B cell (primary cell): ENCODE data around the gene DHH. TPM values are rescaled to one million over a fixed set of nuclear protein-coding genes. Genes with fewer than 3 reads are reported as not detected.

Experiments used
- ATAC-seq: fragments of 200-7000 bp; cut with Tn5 transposase; one replicate; pipeline ENCODE4 v1.10.0; 2021; ENCODE audit warnings: low read depth, mild to moderate bottlenecking, moderate number of reproducible peaks, moderate library complexity
- CTCF ChIA-PET: fragments of 350-600 bp; sonication (Branson Sonifier 250); formaldehyde crosslinking; loops from one replicate; lab custom pipeline; 2021; ENCODE audit warnings: antibody characterized with exemption, inconsistent platforms; lab: Charles Lee
- POLR2A ChIA-PET: fragments of 350-600 bp; sonication (Branson Sonifier 250); formaldehyde crosslinking; loops from one replicate; lab custom pipeline; 2021; ENCODE audit warnings: antibody characterized with exemption; lab: Charles Lee
- DNase-seq: peaks from one replicate; pipeline ENCODE4 v3.0.0; 2013
- H2AFZ ChIP-seq: 2 replicates; pipeline ENCODE4 v1.6.1; 2012; ENCODE audit warnings: mild to moderate bottlenecking, low read depth, low read length; ENCODE audit not compliant: insufficient read depth, poor library complexity, severe bottlenecking
- H3K27ac ChIP-seq, 2 donors: 1 replicate in 1 of 2; 2 replicates in 1 of 2; pipeline ENCODE4 v1.5.1; 2012 to 2013; ENCODE audit warnings: low read length in 2 of 2, mild to moderate bottlenecking in 2 of 2, moderate library complexity in 1 of 2
- H3K27me3 ChIP-seq, 4 experiments: fragments of 200-600 bp in 1 of 4; sonication (generic) in 1 of 4; replicated peaks in 1 of 4; 1 replicate in 2 of 4; 2 replicates in 2 of 4; pipeline versions ENCODE4 v1.6.1 to v1.7.0; 2013 to 2016; ENCODE audit warnings: low read length in 3 of 4, mild to moderate bottlenecking in 2 of 4, mixed read lengths in 1 of 4, moderate library complexity in 1 of 4; ENCODE audit not compliant: insufficient read depth in 4 of 4, control insufficient read depth in 3 of 4; ENCODE audit errors: control extremely low read depth in 1 of 4
- H3K36me3 ChIP-seq, 2 experiments: replicated peaks in 1 of 2; 1 replicate in 1 of 2; 2 replicates in 1 of 2; pipeline versions ENCODE4 v1.6.1 to v1.7.1; 2013; ENCODE audit warnings: low read length in 1 of 2; ENCODE audit not compliant: insufficient read depth in 2 of 2, control insufficient read depth in 1 of 2; ENCODE audit errors: control extremely low read depth in 1 of 2, extremely low read depth in 1 of 2
- H3K4me1 ChIP-seq, 2 donors: fragments of 200-600 bp in 1 of 2; sonication (generic) in 1 of 2; 1 replicate in 1 of 2; 2 replicates in 1 of 2; pipeline versions ENCODE4 v1.5.1 to v1.6.1; 2013 to 2017; ENCODE audit warnings: low read length in 2 of 2; ENCODE audit not compliant: control insufficient read depth in 2 of 2, insufficient read depth in 2 of 2
- H3K4me2 ChIP-seq: replicated peaks from 2 replicates; pipeline ENCODE3; 2012; ENCODE audit warnings: mild to moderate bottlenecking, low read depth, low read length; ENCODE audit not compliant: poor library complexity, severe bottlenecking
- H3K4me3 ChIP-seq, 5 experiments: fragments of 200-600 bp in 1 of 5; sonication (generic) in 1 of 5; 1 replicate in 3 of 5; 2 replicates in 2 of 5; pipeline versions ENCODE4 v1.5.1 to v1.7.0; 2011 to 2016; ENCODE audit warnings: low read length in 4 of 5, mild to moderate bottlenecking in 4 of 5, low read depth in 2 of 5, control low read depth in 1 of 5, moderate library complexity in 1 of 5; ENCODE audit not compliant: insufficient read depth in 1 of 5; ENCODE audit errors: control extremely low read depth in 1 of 5, extremely low read depth in 1 of 5
- H3K79me2 ChIP-seq: fragments of 200-600 bp; sonication (generic); one replicate; pipeline ENCODE4 v1.6.0; 2016; ENCODE audit warnings: low read length; ENCODE audit not compliant: control insufficient read depth, insufficient read depth
- H3K9ac ChIP-seq: fragments of 200-600 bp; sonication (generic); 2 replicates; pipeline ENCODE4 v1.6.1; 2017; ENCODE audit warnings: mild to moderate bottlenecking, low read length, moderate library complexity
- H3K9me3 ChIP-seq, 3 donors: one replicate each; pipeline versions ENCODE4 v1.6.1 to v1.7.1; 2013; ENCODE audit warnings: low read length in 2 of 3; ENCODE audit not compliant: control insufficient read depth in 2 of 3, insufficient read depth in 1 of 3; ENCODE audit errors: control extremely low read depth in 1 of 3
- H4K20me1 ChIP-seq: 2 replicates; pipeline ENCODE4 v1.6.0; 2012; ENCODE audit warnings: mild to moderate bottlenecking, low read length; ENCODE audit not compliant: insufficient read depth, control insufficient read depth, poor library complexity, severe bottlenecking
- H3K27ac Mint-ChIP-seq: one replicate; pipeline ENCODE4 v1.8.0; 2021; ENCODE audit warnings: mixed read lengths
- H3K27me3 Mint-ChIP-seq: one replicate; pipeline ENCODE4 v1.8.0; 2021; ENCODE audit warnings: mixed read lengths
- H3K4me1 Mint-ChIP-seq: one replicate; pipeline ENCODE4 v1.8.0; 2021; ENCODE audit warnings: mixed read lengths
- H3K4me3 Mint-ChIP-seq: one replicate; pipeline ENCODE4 v1.8.0; 2021; ENCODE audit warnings: mixed read lengths
- H3K9me3 Mint-ChIP-seq: one replicate; pipeline ENCODE4 v1.8.0; 2022; ENCODE audit warnings: mixed read lengths; ENCODE audit not compliant: insufficient read depth
- CTCF ChIP-seq: fragments of 200-600 bp; IDR thresholded peaks from one replicate; pipeline ENCODE4 v1.8.0; 2022; ENCODE audit warnings: antibody characterized with exemption, mild to moderate bottlenecking
- EZH2 ChIP-seq: IDR thresholded peaks from 2 replicates; pipeline ENCODE4 v1.6.1; 2012; ENCODE audit warnings: borderline replicate concordance, low read depth, mild to moderate bottlenecking, moderate library complexity, low read length; ENCODE audit not compliant: insufficient read depth, poor library complexity, severe bottlenecking
- WGBS: methylation state at CpG from one replicate; pipeline ENCODE4 v1.1.5; 2013; ENCODE audit warnings: missing lambda C conversion rate; ENCODE audit not compliant: insufficient coverage; 5-methylcytosine and 5-hydroxymethylcytosine counted together
- intact Hi-C: fragments of 100-400 bp; cut with micrococcal nuclease; formaldehyde crosslinking; loops from one replicate; pipeline ENCODE4 v1.10.0; 2022
- polyA plus RNA-seq: library from polyadenylated mRNA; depleted of rRNA; stranded (reverse); fragments of >200 nt; gene quantifications from 2 replicates; pipeline ENCODE4 v1.2.3, GENCODE V29; 2012
- total RNA-seq, 2 donors: library from RNA; stranded (reverse); fragments of 120-200 nt in 1 of 2; gene quantifications; 1 replicate in 1 of 2; 2 replicates in 1 of 2; pipeline versions ENCODE4 v1.2.3 to v1.2.4, GENCODE V29; 2013 to 2022

DHH gene
- total and polyA plus RNA-seq, 2 donors (not counting 1 experiment from before 2014, with no cell fraction given) = 0.07 to 0.81 TPM

- Mint-ChIP-seq H3K27me3 (no peaks in the 10 kb centered on the region), H3K9me3 (no peaks in the 10 kb centered on the region), H3K4me3 (peak overlapping the region; percentile 92), H3K27ac (peak overlapping the region; percentile 60), H3K4me1 (peaks cover 53% of the 10 kb centered on the region)
- Histone ChIP-seq H3K4me3 (peak overlapping the region in 4 of 5 experiments; percentile 3 to 60 (median 13)), H3K4me1 (peaks cover 47 to 52% of the 10 kb centered on the region in 2 donors), H3K27ac (peak overlapping the region in 1 of 2 donors; percentile 88), H3K9ac (peak overlapping the region; percentile 21), H3K9me3 (no peaks in the 10 kb centered on the region), H3K4me2 (peak overlapping the region; percentile 97), H3K79me2 (peaks cover 99% of the 10 kb centered on the region), H3K27me3 (no peaks in the 10 kb centered on the region), H3K36me3 (peaks cover 0 to 40% of the 10 kb centered on the region in 2 experiments), H4K20me1 (peaks cover 84% of the 10 kb centered on the region), H2AFZ (no peak overlapping the region)
- intact Hi-C loops = loop anchor here (1.0 to 5.0 kb wide), 3 partner anchors 13 to 59 kb away; partner anchors contain the start of genes DDN, PRKAG1 and RHEBL1
- POLR2A ChIA-PET = interaction anchor here (0.8 to 1.0 kb wide), 2 partner anchors 14 to 191 kb away, joined by 4 read pairs; partner anchors contain the start of gene RHEBL1
- CTCF ChIA-PET = interaction anchor here (0.6 to 2.2 kb wide), 7 partner anchors 9 to 179 kb away, joined by 3 to 16 read pairs (median 5); no protein-coding TSS in a partner anchor
- WGBS = 75% methylated on average over 2 of the region's 7 CpGs
- peak; percentile 64 for ATAC-seq
- TF ChIP-seq EZH2 = no peak
- no peak for TF ChIP-seq CTCF
- DNase-seq = peak; percentile 75
Observed at GRCh38 chr12:49055978-49056754, 38.4 kb downstream of the DHH start.

GRCh38 chr12:49055092-49055491 is 39.5 kb downstream of the DHH start:
- peaks cover 95% of the 10 kb centered on the region for H4K20me1 ChIP-seq
- TF ChIP-seq EZH2 (no peak), CTCF (no peak)
- WGBS = 96% methylated on average over 4 of the region's 4 CpGs
- Mint-ChIP-seq H3K4me1 (peaks cover 48% of the 10 kb centered on the region), H3K27me3 (no peaks in the 10 kb centered on the region), H3K4me3 (no peak overlapping the region), H3K27ac (no peak overlapping the region), H3K9me3 (no peaks in the 10 kb centered on the region)
- no peak overlapping the region for H2AFZ ChIP-seq
- CTCF ChIA-PET = interaction anchor here (0.9 to 2.2 kb wide), 6 partner anchors 10 to 180 kb away, joined by 3 to 16 read pairs (median 5); no protein-coding TSS in a partner anchor
- intact Hi-C loops = loop anchor here (5.0 kb wide), 1 partner anchor 58 kb away; the partner anchor contains the start of gene DDN
- peaks cover 44 to 47% of the 10 kb centered on the region in 2 donors for H3K4me1 ChIP-seq
- H3K36me3 ChIP-seq = peaks cover 0 to 51% of the 10 kb centered on the region in 2 experiments
- peaks cover 99% of the 10 kb centered on the region for H3K79me2 ChIP-seq
- H3K4me3 ChIP-seq = no peak overlapping the region
- H3K27me3 ChIP-seq = no peaks in the 10 kb centered on the region
- H3K4me2 ChIP-seq = peak overlapping the region; percentile 97
- POLR2A ChIA-PET = no interaction called here
- DNase-seq (no peak), ATAC-seq (no peak)
- no peak overlapping the region for H3K9ac ChIP-seq
- no peaks in the 10 kb centered on the region for H3K9me3 ChIP-seq
- H3K27ac ChIP-seq = no peak overlapping the region
